GM23338 (cell line): Measurements from ENCODE around the gene VPS54. TPM values are rescaled to one million over a fixed set of nuclear protein-coding genes. Genes with fewer than 3 reads are reported as not detected.

Experiments used
- ATAC-seq: fragments of 200-7000 bp; cut with Tn5 transposase; 3 replicates; pipeline ENCODE4 v1.9.1; 2020
- DNase-seq: peaks from one replicate; pipeline ENCODE4 v3.0.0-alpha.2; 2015; ENCODE audit warnings: low spot score
- H2AFZ ChIP-seq: fragments of 200-600 bp; sonication (generic); 2 replicates; pipeline ENCODE4 v1.8.0; 2016; ENCODE audit warnings: antibody characterized with exemption, mild to moderate bottlenecking, moderate library complexity
- H3F3A ChIP-seq: fragments of 200-600 bp; sonication (generic); replicated peaks from 2 replicates; pipeline ENCODE4 v1.8.0; 2017; ENCODE audit warnings: antibody characterized with exemption, mixed run types, low read depth
- H3K27ac ChIP-seq: fragments of 200-600 bp; sonication (generic); 2 replicates; pipeline ENCODE4 v1.6.1; 2016; ENCODE audit warnings: low read depth
- H3K27me3 ChIP-seq: fragments of 200-600 bp; sonication (generic); 2 replicates; pipeline ENCODE4 v1.8.0; 2016; ENCODE audit warnings: mild to moderate bottlenecking, mixed run types, moderate library complexity; ENCODE audit not compliant: insufficient read depth
- H3K36me3 ChIP-seq: fragments of 200-600 bp; sonication (generic); 2 replicates; pipeline ENCODE4 v1.8.0; 2016; ENCODE audit warnings: mild to moderate bottlenecking; ENCODE audit not compliant: insufficient read depth
- H3K4me1 ChIP-seq: fragments of 200-600 bp; sonication (generic); 2 replicates; pipeline ENCODE4 v1.8.0; 2016; ENCODE audit warnings: mild to moderate bottlenecking, moderate library complexity; ENCODE audit not compliant: insufficient read depth
- H3K4me2 ChIP-seq: fragments of 200-600 bp; sonication (generic); 2 replicates; pipeline ENCODE4 v1.7.1; 2017; ENCODE audit warnings: mixed run types
- H3K4me3 ChIP-seq: fragments of 200-600 bp; sonication (generic); 2 replicates; pipeline ENCODE4 v1.6.1; 2016; ENCODE audit warnings: mixed run types
- H3K79me2 ChIP-seq: fragments of 200-600 bp; sonication (generic); replicated peaks from 2 replicates; pipeline ENCODE4 v1.8.0; 2017; ENCODE audit warnings: mild to moderate bottlenecking; ENCODE audit not compliant: insufficient read depth
- H3K9me2 ChIP-seq: fragments of 200-600 bp; sonication (generic); 2 replicates; pipeline ENCODE4 v1.8.0; 2017; ENCODE audit not compliant: insufficient read depth
- H4K20me1 ChIP-seq: fragments of 200-600 bp; sonication (generic); replicated peaks from 2 replicates; pipeline ENCODE4 v1.8.0; 2017; ENCODE audit warnings: mild to moderate bottlenecking; ENCODE audit not compliant: insufficient read depth
- H3K27ac Mint-ChIP-seq: 2 replicates; pipeline ENCODE4 v1.8.0; 2020; ENCODE audit warnings: inconsistent platforms, mild to moderate bottlenecking, moderate library complexity, mixed read lengths
- H3K27me3 Mint-ChIP-seq: 3 replicates; pipeline ENCODE4 v1.8.0; 2022; ENCODE audit warnings: low read depth, mild to moderate bottlenecking, moderate library complexity, mixed read lengths, inconsistent platforms; ENCODE audit not compliant: insufficient read depth, poor library complexity
- H3K36me3 Mint-ChIP-seq: 3 replicates; pipeline ENCODE4 v1.8.0; 2021; ENCODE audit warnings: low read depth, mild to moderate bottlenecking, inconsistent platforms, moderate library complexity, mixed read lengths
- H3K4me1 Mint-ChIP-seq: 3 replicates; pipeline ENCODE4 v1.8.0; 2020; ENCODE audit warnings: mild to moderate bottlenecking, inconsistent platforms, mixed read lengths
- H3K4me3 Mint-ChIP-seq: 3 replicates; pipeline ENCODE4 v1.8.0; 2021; ENCODE audit warnings: moderate library complexity, mild to moderate bottlenecking, inconsistent platforms, mixed read lengths
- H3K9me3 Mint-ChIP-seq: 3 replicates; pipeline ENCODE4 v1.8.0; 2020; ENCODE audit warnings: moderate library complexity, mild to moderate bottlenecking, inconsistent platforms, mixed read lengths
- CTCF ChIP-seq, 2 experiments: fragments of 200-600 bp in 1 of 2; sonication (generic) in 1 of 2; conservative IDR thresholded peaks; 2 replicates each; pipeline versions ENCODE4 v1.5.1 to v1.6.1; 2016 to 2017; ENCODE audit warnings: antibody characterized with exemption in 2 of 2, low read depth in 2 of 2, mild to moderate bottlenecking in 2 of 2, moderate library complexity in 1 of 2
- ETS1 ChIP-seq: IDR thresholded peaks from 2 replicates; pipeline ENCODE4 v1.6.1; 2016; ENCODE audit warnings: antibody characterized with exemption
- JUNB ChIP-seq: IDR thresholded peaks from one replicate; pipeline ENCODE4 v1.6.1; 2016; ENCODE audit warnings: antibody characterized with exemption; ENCODE audit not compliant: unreplicated experiment
- POLR2AphosphoS5 ChIP-seq: IDR thresholded peaks from 2 replicates; pipeline ENCODE4 v1.6.1; 2016; ENCODE audit warnings: antibody characterized with exemption, low read depth
- STAT1 ChIP-seq: IDR thresholded peaks from one replicate; pipeline ENCODE4 v1.6.1; 2016; ENCODE audit warnings: antibody characterized with exemption; ENCODE audit not compliant: unreplicated experiment
- long read RNA-seq: library from polyadenylated mRNA; unstranded; transcript quantifications from one replicate; pipeline ENCODE4 v2.0.0, GENCODE V29; 2020; ENCODE audit not compliant: unreplicated experiment
- polyA plus RNA-seq: library from polyadenylated mRNA; unstranded; fragments of >200 nt; fragmentation: Nextera tagmentation; extraction: Ambion mirVana; gene quantifications from 2 replicates; pipeline ENCODE4 v1.2.1, GENCODE V29; 2016
- total RNA-seq: library from RNA; depleted of rRNA; stranded (reverse); fragments of >200 nt; shearing (Covaris generic); gene quantifications from 2 replicates; pipeline ENCODE4 v1.2.3, GENCODE V29; 2014; rRNA removed

VPS54 gene
- total RNA-seq (17.0 and 20.7 TPM in 2 replicates), polyA plus RNA-seq (6.1 and 6.6 TPM in 2 replicates)
- long read RNA-seq, partial matches to known transcripts, result 0 of 1 reads
- long read RNA-seq, other reads (novel, unspliced or antisense), result 1 of 1 reads

- H3K4me3 Mint-ChIP-seq, result peak within 1 kb of the TSS; percentile 88
- H3F3A ChIP-seq, result peaks cover 5% of the 10 kb centered on the region; the same call in 1 of the 2 replicates
- H3K36me3 ChIP-seq, result no peaks in the 10 kb centered on the region
- no peaks in the 10 kb centered on the region; the same call in 1 of the 3 replicates for H3K36me3 Mint-ChIP-seq
- no peaks in the 10 kb centered on the region for H3K27me3 ChIP-seq
- peak within 1 kb of the TSS; percentile 94 for H2AFZ ChIP-seq
- peak within 1 kb of the TSS; percentile 91 for H3K27ac ChIP-seq
- peak within 1 kb of the TSS; percentile 78 for H3K27ac Mint-ChIP-seq
- peaks cover 42% of the 10 kb centered on the region for H3K79me2 ChIP-seq
- peaks cover 22% of the 10 kb centered on the region for H3K4me1 Mint-ChIP-seq
- H4K20me1 ChIP-seq, result no peaks in the 10 kb centered on the region; the same call in 1 of the 2 replicates
- no peaks in the 10 kb centered on the region for H3K9me2 ChIP-seq
- H3K4me3 ChIP-seq, result peak within 1 kb of the TSS; percentile 69
- H3K4me1 ChIP-seq, result peaks cover 10% of the 10 kb centered on the region
- DNase-seq (peak; percentile 70), ATAC-seq (peak; percentile 88)
- peaks cover 8% of the 10 kb centered on the region for H3K27me3 Mint-ChIP-seq
- TF ChIP-seq POLR2AphosphoS5, result peak; percentile 54; the same call in 1 of the 2 replicates
- TF ChIP-seq ETS1, result no peak
- H3K4me2 ChIP-seq, result peak within 1 kb of the TSS; percentile 81
- no peaks in the 10 kb centered on the region; the same call in 2 of the 3 replicates for H3K9me3 Mint-ChIP-seq
These were observed at the start of gene VPS54 for GRCh38 chr2:64019083-64019974. Gene VPS54 (minus strand): TSS chr2:64019428. CDS start chr2:63983999, 35,429 bp downstream.

- H3K27ac Mint-ChIP-seq, result no peak overlapping the region
- H2AFZ ChIP-seq, result no peak overlapping the region
- no peaks in the 10 kb centered on the region for H3K9me3 Mint-ChIP-seq
- TF ChIP-seq JUNB (no peak), CTCF (conservative IDR thresholded peaks at IDR 0.05; ENCODE audit: low read depth in 2 of 2) (peak; percentile 28 to 39; a peak in 3 of 4 replicates)
- peak; percentile 59 for ATAC-seq
- no peak overlapping the region for H3K4me3 Mint-ChIP-seq
- no peaks in the 10 kb centered on the region for H3K36me3 ChIP-seq
- H3K4me1 ChIP-seq, result peaks cover 43% of the 10 kb centered on the region
- peaks cover 6% of the 10 kb centered on the region for H3K27me3 Mint-ChIP-seq
- no peak overlapping the region for H3K27ac ChIP-seq
- no peaks in the 10 kb centered on the region for H3K27me3 ChIP-seq
- H3K4me2 ChIP-seq, result no peak overlapping the region
- H3K79me2 ChIP-seq, result no peaks in the 10 kb centered on the region
- peak; percentile 56 for DNase-seq
- no peaks in the 10 kb centered on the region for H4K20me1 ChIP-seq
- no peaks in the 10 kb centered on the region for H3K9me2 ChIP-seq
- H3K4me1 Mint-ChIP-seq, result peaks cover 39% of the 10 kb centered on the region
- H3F3A ChIP-seq, result peaks cover 8% of the 10 kb centered on the region; the same call in 1 of the 2 replicates
- H3K36me3 Mint-ChIP-seq, result no peaks in the 10 kb centered on the region
- no peak overlapping the region for H3K4me3 ChIP-seq
These were observed 48.1 kb upstream of the VPS54 start for GRCh38 chr2:64067326-64067725.

- Histone ChIP-seq H3K4me1 (peaks cover 35% of the 10 kb centered on the region), H3K79me2 (no peaks in the 10 kb centered on the region), H3K4me3 (no peak overlapping the region), H3K36me3 (no peaks in the 10 kb centered on the region), H3K9me2 (no peaks in the 10 kb centered on the region), H3K27ac (no peak overlapping the region), H4K20me1 (no peaks in the 10 kb centered on the region), H3K27me3 (no peaks in the 10 kb centered on the region), H3F3A (peaks cover 8% of the 10 kb centered on the region; the same call in 1 of the 2 replicates), H2AFZ (peak overlapping the region; percentile 77), H3K4me2 (peak overlapping the region; percentile 26; the same call in 1 of the 2 replicates)
- ATAC-seq, result no peak
- no peak for DNase-seq
- Mint-ChIP-seq H3K27ac (peak overlapping the region; percentile 56), H3K36me3 (no peaks in the 10 kb centered on the region), H3K9me3 (no peaks in the 10 kb centered on the region), H3K4me1 (peaks cover 35% of the 10 kb centered on the region), H3K27me3 (peaks cover 6% of the 10 kb centered on the region), H3K4me3 (no peak overlapping the region)
- TF ChIP-seq JUNB (no peak), STAT1 (no peak)
These were observed 46.3 kb upstream of the VPS54 start for GRCh38 chr2:64065516-64065915.
